Activated naive CD4-positive, alpha-beta T cell treated with anti-CD3 and anti-CD28 coated beads, Interleukin-2, amount 50 U/mL, for 72 hours (primary cell): Measurements from ENCODE around the gene ARPIN. TPM values are rescaled to one million over a fixed set of nuclear protein-coding genes. Genes with fewer than 3 reads are reported as not detected.
"Not testable (repeated sequence)": the region's sequence is repeated elsewhere in the genome, so short reads cannot be mapped to it uniquely, and the experiment has no call there.

Source experiments
- ATAC-seq, 2 donors: fragments of 150-1000 bp; cut with Tn5 transposase; 2 replicates each; pipeline ENCODE4 v1.10.0; 2021; ENCODE audit warnings: mild to moderate bottlenecking in 2 of 2, moderate library complexity in 2 of 2
- DNase-seq, 2 donors: peaks; one replicate each; pipeline ENCODE4 v3.0.0; 2021 to 2022; ENCODE audit warnings: low spot score in 2 of 2
- H3K27ac Mint-ChIP-seq, 2 donors: one replicate each; pipeline ENCODE4 v1.8.0; 2022; ENCODE audit warnings: mild to moderate bottlenecking in 2 of 2, mixed read lengths in 2 of 2
- H3K36me3 Mint-ChIP-seq, 2 donors: one replicate each; pipeline ENCODE4 v1.8.0; 2022; ENCODE audit warnings: mixed read lengths in 2 of 2
- H3K9me3 Mint-ChIP-seq, 2 donors: one replicate each; pipeline ENCODE4 v1.8.0; 2022; ENCODE audit warnings: mixed read lengths in 2 of 2
- total RNA-seq, 2 donors: library from RNA; stranded (reverse); gene quantifications; one replicate each; pipeline ENCODE4 v1.2.3, GENCODE V29; 2022

ARPIN gene
- not detected for total RNA-seq

- peak in 1 of 2 donors; percentile 26 for ATAC-seq
- Mint-ChIP-seq H3K9me3 (no peaks in the 10 kb centered on the region), H3K27ac (no peak within 1 kb of the TSS), H3K36me3 (no peaks in the 10 kb centered on the region)
- DNase-seq: no peak
Measured at GRCh38 chr15:89912674-89913396, at the start of gene ARPIN. ARPIN (minus strand) TSS chr15:89912952; CDS start chr15:89912835, 117 bp downstream.

- peaks cover 0 to 5% of the 10 kb centered on the region in 2 donors for H3K9me3 Mint-ChIP-seq
- peak overlapping the region in 1 of 2 donors; percentile 29 for H3K27ac Mint-ChIP-seq
- DNase-seq (no peak), ATAC-seq (no peak)
- no peaks in the 10 kb centered on the region for H3K36me3 Mint-ChIP-seq
Measured at GRCh38 chr15:89958107-89958805, 45.5 kb upstream of the ARPIN start.

GRCh38 chr15:89955449-89955998, 42.8 kb upstream of the ARPIN start:
- ATAC-seq, H3K36me3 Mint-ChIP-seq, H3K9me3 Mint-ChIP-seq, DNase-seq, H3K27ac Mint-ChIP-seq: not testable (repeated sequence)

- no peak for ATAC-seq
Measured at GRCh38 chr15:89954541-89954940, 41.8 kb upstream of the ARPIN start.

GRCh38 chr15:89948796-89949195, 36.0 kb upstream of the ARPIN start:
- Mint-ChIP-seq H3K36me3 (no peaks in the 10 kb centered on the region), H3K9me3 (no peaks in the 10 kb centered on the region), H3K27ac (no peak overlapping the region)
- no peak for ATAC-seq
- DNase-seq: no peak

More at GRCh38 chr15:89954541-89954940, 41.8 kb upstream of the ARPIN start:
- peaks cover 0 to 5% of the 10 kb centered on the region in 2 donors for H3K9me3 Mint-ChIP-seq
- H3K27ac Mint-ChIP-seq: no peak overlapping the region
- H3K36me3 Mint-ChIP-seq: no peaks in the 10 kb centered on the region
- no peak for DNase-seq

GRCh38 chr15:89947385-89947784, 34.6 kb upstream of the ARPIN start:
- no peak overlapping the region for H3K27ac Mint-ChIP-seq
- ATAC-seq (no peak), DNase-seq (no peak)
- H3K9me3 Mint-ChIP-seq: no peaks in the 10 kb centered on the region
- H3K36me3 Mint-ChIP-seq: no peaks in the 10 kb centered on the region

- DNase-seq (no peak), ATAC-seq (no peak)
- Mint-ChIP-seq H3K9me3 (no peaks in the 10 kb centered on the region), H3K27ac (no peak overlapping the region), H3K36me3 (no peaks in the 10 kb centered on the region)
Measured at GRCh38 chr15:89946681-89947299, 34.0 kb upstream of the ARPIN start.

GRCh38 chr15:89943721-89944120, 31.0 kb upstream of the ARPIN start:
- not testable (repeated sequence) for ATAC-seq, H3K27ac Mint-ChIP-seq, H3K9me3 Mint-ChIP-seq, H3K36me3 Mint-ChIP-seq, DNase-seq

GRCh38 chr15:89939910-89940309, 27.2 kb upstream of the ARPIN start:
- no peak for ATAC-seq
- no peak for DNase-seq
- H3K9me3 Mint-ChIP-seq: peaks cover 0 to 4% of the 10 kb centered on the region in 2 donors
- no peaks in the 10 kb centered on the region for H3K36me3 Mint-ChIP-seq
- no peak overlapping the region for H3K27ac Mint-ChIP-seq

- H3K36me3 Mint-ChIP-seq, DNase-seq, ATAC-seq, H3K27ac Mint-ChIP-seq, H3K9me3 Mint-ChIP-seq: not testable (repeated sequence)
Measured at GRCh38 chr15:89939377-89939776, 26.6 kb upstream of the ARPIN start.

- no peak overlapping the region for H3K27ac Mint-ChIP-seq
- no peaks in the 10 kb centered on the region for H3K36me3 Mint-ChIP-seq
- DNase-seq: no peak
- H3K9me3 Mint-ChIP-seq: peaks cover 0 to 4% of the 10 kb centered on the region in 2 donors
- peak in 1 of 2 donors; percentile 20 for ATAC-seq
Measured at GRCh38 chr15:89937365-89938350, 24.9 kb upstream of the ARPIN start.

- ATAC-seq: no peak
- H3K27ac Mint-ChIP-seq: no peak overlapping the region
- H3K9me3 Mint-ChIP-seq: peaks cover 0 to 4% of the 10 kb centered on the region in 2 donors
- no peak for DNase-seq
- H3K36me3 Mint-ChIP-seq: no peaks in the 10 kb centered on the region
Measured at GRCh38 chr15:89936786-89937265, 24.1 kb upstream of the ARPIN start.

- Mint-ChIP-seq H3K27ac (no peak overlapping the region), H3K36me3 (no peaks in the 10 kb centered on the region), H3K9me3 (peaks cover 0 to 4% of the 10 kb centered on the region in 2 donors)
- ATAC-seq (peak; percentile 67 to 71), DNase-seq (no peak)
Measured at GRCh38 chr15:89936051-89936785, 23.5 kb upstream of the ARPIN start.

GRCh38 chr15:89932880-89933279, 20.1 kb upstream of the ARPIN start:
- no peak overlapping the region for H3K27ac Mint-ChIP-seq
- ATAC-seq: no peak
- H3K36me3 Mint-ChIP-seq: no peaks in the 10 kb centered on the region
- H3K9me3 Mint-ChIP-seq: peaks cover 0 to 4% of the 10 kb centered on the region in 2 donors
- no peak for DNase-seq

- no peak overlapping the region for H3K27ac Mint-ChIP-seq
Measured at GRCh38 chr15:89928421-89928820, 15.7 kb upstream of the ARPIN start.

More at GRCh38 chr15:89928421-89928820, 15.7 kb upstream of the ARPIN start:
- DNase-seq (no peak), ATAC-seq (no peak)
- no peaks in the 10 kb centered on the region for H3K9me3 Mint-ChIP-seq
- no peaks in the 10 kb centered on the region for H3K36me3 Mint-ChIP-seq
